Measurements from ENCODE around the gene FPR3. TPM values are rescaled to one million over a fixed set of nuclear protein-coding genes. Genes with fewer than 3 reads are reported as not detected.

FPR3 gene
- total and polyA plus RNA-seq, 2 experiments from 2014 or later: not detected

DNA sequence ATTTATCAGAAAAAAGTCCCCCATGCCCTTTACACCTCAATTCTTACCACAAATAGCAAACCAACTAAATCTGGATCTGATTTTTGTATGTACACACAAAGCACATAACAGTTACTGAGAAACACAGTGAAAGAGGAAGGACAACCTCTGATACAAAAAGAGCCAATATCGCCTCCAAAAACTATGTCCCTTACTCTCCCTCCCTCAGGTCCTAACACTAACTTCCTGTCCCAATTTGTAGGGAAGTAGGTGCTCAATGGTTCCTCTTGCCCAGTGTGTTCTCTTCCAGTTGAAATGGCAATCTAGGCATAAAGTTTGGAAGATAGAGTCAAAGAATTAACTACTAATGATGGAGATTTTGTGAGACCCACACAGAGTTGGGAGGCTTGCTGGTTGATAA, 15.8 kb upstream of the FPR3 start (continued):
- no peak for TF ChIP-seq CREB1 (CRISPR knock-in tag; IDR thresholded peaks at IDR 0.05; ENCODE audit: low read depth)
- TF ChIP-seq, protein P1, sequence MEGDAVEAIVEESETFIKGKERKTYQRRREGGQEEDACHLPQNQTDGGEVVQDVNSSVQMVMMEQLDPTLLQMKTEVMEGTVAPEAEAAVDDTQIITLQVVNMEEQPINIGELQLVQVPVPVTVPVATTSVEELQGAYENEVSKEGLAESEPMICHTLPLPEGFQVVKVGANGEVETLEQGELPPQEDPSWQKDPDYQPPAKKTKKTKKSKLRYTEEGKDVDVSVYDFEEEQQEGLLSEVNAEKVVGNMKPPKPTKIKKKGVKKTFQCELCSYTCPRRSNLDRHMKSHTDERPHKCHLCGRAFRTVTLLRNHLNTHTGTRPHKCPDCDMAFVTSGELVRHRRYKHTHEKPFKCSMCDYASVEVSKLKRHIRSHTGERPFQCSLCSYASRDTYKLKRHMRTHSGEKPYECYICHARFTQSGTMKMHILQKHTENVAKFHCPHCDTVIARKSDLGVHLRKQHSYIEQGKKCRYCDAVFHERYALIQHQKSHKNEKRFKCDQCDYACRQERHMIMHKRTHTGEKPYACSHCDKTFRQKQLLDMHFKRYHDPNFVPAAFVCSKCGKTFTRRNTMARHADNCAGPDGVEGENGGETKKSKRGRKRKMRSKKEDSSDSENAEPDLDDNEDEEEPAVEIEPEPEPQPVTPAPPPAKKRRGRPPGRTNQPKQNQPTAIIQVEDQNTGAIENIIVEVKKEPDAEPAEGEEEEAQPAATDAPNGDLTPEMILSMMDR (conservative IDR thresholded peaks at IDR 0.05; ENCODE audit: low read depth in 2 of 2): no peak
- TF ChIP-seq REST (IDR thresholded peaks at IDR 0.05; ENCODE audit: unreplicated experiment): no peak
- TF ChIP-seq ZNF331 (CRISPR knock-in tag; IDR thresholded peaks at IDR 0.05; ENCODE audit: low read depth): no peak
- TF ChIP-seq ZNF114 (CRISPR knock-in tag; IDR thresholded peaks at IDR 0.05): no peak

- Histone ChIP-seq H3K4me3 (no peak overlapping the region), H3K9me2 (ENCODE audit: insufficient read depth) (no peaks in the 10 kb centered on the region), H3K4me1 (ENCODE audit: insufficient read depth) (no peaks in the 10 kb centered on the region), H3K27me3 (ENCODE audit: insufficient read depth) (no peaks in the 10 kb centered on the region; the same call in none of the 2 replicates), H3K27ac (ENCODE audit: low read depth) (no peak overlapping the region), H4K20me1 (replicated peaks; ENCODE audit: insufficient read depth) (no peaks in the 10 kb centered on the region), H3K36me3 (ENCODE audit: insufficient read depth) (no peaks in the 10 kb centered on the region), H2AFZ (no peak overlapping the region), H3K4me2 (no peak overlapping the region), H3K79me2 (replicated peaks; ENCODE audit: insufficient read depth) (no peaks in the 10 kb centered on the region), H3F3A (replicated peaks; ENCODE audit: low read depth) (no peaks in the 10 kb centered on the region)
- Mint-ChIP-seq H3K9me3 (no peaks in the 10 kb centered on the region), H3K27ac (no peak overlapping the region), H3K4me1 (no peaks in the 10 kb centered on the region; the same call in 2 of the 3 replicates), H3K27me3 (ENCODE audit: insufficient read depth, low read depth, poor library complexity) (no peaks in the 10 kb centered on the region), H3K36me3 (ENCODE audit: low read depth) (no peaks in the 10 kb centered on the region), H3K4me3 (no peak overlapping the region)
- no peak for DNase-seq (ENCODE audit: low spot score)
- no peak for ATAC-seq
- TF ChIP-seq, protein P2, sequence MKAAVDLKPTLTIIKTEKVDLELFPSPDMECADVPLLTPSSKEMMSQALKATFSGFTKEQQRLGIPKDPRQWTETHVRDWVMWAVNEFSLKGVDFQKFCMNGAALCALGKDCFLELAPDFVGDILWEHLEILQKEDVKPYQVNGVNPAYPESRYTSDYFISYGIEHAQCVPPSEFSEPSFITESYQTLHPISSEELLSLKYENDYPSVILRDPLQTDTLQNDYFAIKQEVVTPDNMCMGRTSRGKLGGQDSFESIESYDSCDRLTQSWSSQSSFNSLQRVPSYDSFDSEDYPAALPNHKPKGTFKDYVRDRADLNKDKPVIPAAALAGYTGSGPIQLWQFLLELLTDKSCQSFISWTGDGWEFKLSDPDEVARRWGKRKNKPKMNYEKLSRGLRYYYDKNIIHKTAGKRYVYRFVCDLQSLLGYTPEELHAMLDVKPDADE (IDR thresholded peaks at IDR 0.05): no peak
- TF ChIP-seq, protein P1 (conservative IDR thresholded peaks at IDR 0.05; ENCODE audit: low read depth in 2 of 2): no peak
- TF ChIP-seq ZNF331 (CRISPR knock-in tag; IDR thresholded peaks at IDR 0.05; ENCODE audit: low read depth) (no peak), ZNF462 (CRISPR knock-in tag; IDR thresholded peaks at IDR 0.05) (no peak), JUNB (IDR thresholded peaks at IDR 0.05; ENCODE audit: unreplicated experiment) (no peak), POLR2AphosphoS5 (IDR thresholded peaks at IDR 0.05; ENCODE audit: low read depth) (no peak)
Measured at GRCh38 chr19:51779703-51780102, 15.3 kb upstream of the FPR3 start.

Measured in GM23338 (cell line).